ENCODE results near the gene GOT1. TPM values are rescaled to one million over a fixed set of nuclear protein-coding genes. Genes with fewer than 3 reads are reported as not detected.

Gene GOT1
- total RNA-seq, 1 donor from 2014 or later: 33.7 TPM

DNA sequence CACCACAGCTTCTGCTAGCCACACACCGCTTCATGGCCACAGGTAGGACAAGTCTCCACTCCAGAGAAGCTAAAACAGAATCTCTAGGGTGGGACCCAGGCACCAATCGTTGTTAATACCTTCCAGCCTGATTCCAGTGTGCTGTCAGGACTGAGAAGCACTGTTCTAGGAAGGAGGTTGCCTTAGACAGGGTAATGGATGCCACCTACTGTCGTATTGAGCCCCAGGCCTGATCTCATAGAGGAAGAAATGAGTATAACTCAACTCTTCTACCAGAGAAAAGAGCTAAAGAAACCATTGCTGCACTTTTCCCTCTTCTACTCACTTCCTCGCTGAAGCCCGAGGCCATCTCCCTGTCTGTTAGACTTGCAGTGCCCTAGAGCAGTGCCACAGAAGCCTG is 69.5 kb downstream of the GOT1 start:
- Mint-ChIP-seq H3K9me3 (ENCODE audit: unreplicated experiment) (no peaks in the 10 kb centered on the region), H3K4me1 (ENCODE audit: unreplicated experiment) (peaks cover 4% of the 10 kb centered on the region), H3K36me3 (ENCODE audit: low read depth, unreplicated experiment) (no peaks in the 10 kb centered on the region), H3K27me3 (ENCODE audit: unreplicated experiment) (no peaks in the 10 kb centered on the region), H3K4me3 (ENCODE audit: unreplicated experiment) (no peak overlapping the region), H3K27ac (ENCODE audit: unreplicated experiment) (no peak overlapping the region)
- no peak for DNase-seq (ENCODE audit: low spot score)
- TF ChIP-seq, protein P1, sequence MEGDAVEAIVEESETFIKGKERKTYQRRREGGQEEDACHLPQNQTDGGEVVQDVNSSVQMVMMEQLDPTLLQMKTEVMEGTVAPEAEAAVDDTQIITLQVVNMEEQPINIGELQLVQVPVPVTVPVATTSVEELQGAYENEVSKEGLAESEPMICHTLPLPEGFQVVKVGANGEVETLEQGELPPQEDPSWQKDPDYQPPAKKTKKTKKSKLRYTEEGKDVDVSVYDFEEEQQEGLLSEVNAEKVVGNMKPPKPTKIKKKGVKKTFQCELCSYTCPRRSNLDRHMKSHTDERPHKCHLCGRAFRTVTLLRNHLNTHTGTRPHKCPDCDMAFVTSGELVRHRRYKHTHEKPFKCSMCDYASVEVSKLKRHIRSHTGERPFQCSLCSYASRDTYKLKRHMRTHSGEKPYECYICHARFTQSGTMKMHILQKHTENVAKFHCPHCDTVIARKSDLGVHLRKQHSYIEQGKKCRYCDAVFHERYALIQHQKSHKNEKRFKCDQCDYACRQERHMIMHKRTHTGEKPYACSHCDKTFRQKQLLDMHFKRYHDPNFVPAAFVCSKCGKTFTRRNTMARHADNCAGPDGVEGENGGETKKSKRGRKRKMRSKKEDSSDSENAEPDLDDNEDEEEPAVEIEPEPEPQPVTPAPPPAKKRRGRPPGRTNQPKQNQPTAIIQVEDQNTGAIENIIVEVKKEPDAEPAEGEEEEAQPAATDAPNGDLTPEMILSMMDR (IDR thresholded peaks at IDR 0.05; ENCODE audit: unreplicated experiment): no peak

DNA sequence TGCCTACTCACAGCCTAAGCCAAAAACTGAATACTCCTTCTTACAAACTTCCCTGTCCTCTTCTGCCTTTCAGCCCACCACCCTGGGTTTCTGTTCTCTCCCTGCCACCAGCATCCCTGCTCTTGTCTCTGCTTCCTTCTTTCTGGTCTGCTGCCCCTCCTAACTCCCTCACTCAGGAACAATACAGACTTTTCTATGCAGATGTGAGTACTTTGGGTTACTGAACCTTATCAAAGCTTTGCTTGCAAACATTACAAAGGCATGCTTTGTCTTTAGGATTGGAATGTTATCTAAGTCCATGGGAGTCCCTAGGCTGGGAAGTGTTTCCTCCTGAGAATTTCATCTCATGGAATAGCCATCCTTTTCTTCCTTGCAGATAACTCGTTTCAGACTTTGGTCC is 72.3 kb downstream of the GOT1 start:
- H3K4me3 Mint-ChIP-seq (ENCODE audit: unreplicated experiment): no peak overlapping the region
- peaks cover 4% of the 10 kb centered on the region for H3K4me1 Mint-ChIP-seq (ENCODE audit: unreplicated experiment)
- no peaks in the 10 kb centered on the region for H3K27me3 Mint-ChIP-seq (ENCODE audit: unreplicated experiment)
- no peak for DNase-seq (ENCODE audit: low spot score)
- H3K27ac Mint-ChIP-seq (ENCODE audit: unreplicated experiment): no peak overlapping the region
- no peaks in the 10 kb centered on the region for H3K36me3 Mint-ChIP-seq (ENCODE audit: low read depth, unreplicated experiment)
- no peaks in the 10 kb centered on the region for H3K9me3 Mint-ChIP-seq (ENCODE audit: unreplicated experiment)
- TF ChIP-seq, protein P1 (IDR thresholded peaks at IDR 0.05; ENCODE audit: unreplicated experiment): no peak

DNA sequence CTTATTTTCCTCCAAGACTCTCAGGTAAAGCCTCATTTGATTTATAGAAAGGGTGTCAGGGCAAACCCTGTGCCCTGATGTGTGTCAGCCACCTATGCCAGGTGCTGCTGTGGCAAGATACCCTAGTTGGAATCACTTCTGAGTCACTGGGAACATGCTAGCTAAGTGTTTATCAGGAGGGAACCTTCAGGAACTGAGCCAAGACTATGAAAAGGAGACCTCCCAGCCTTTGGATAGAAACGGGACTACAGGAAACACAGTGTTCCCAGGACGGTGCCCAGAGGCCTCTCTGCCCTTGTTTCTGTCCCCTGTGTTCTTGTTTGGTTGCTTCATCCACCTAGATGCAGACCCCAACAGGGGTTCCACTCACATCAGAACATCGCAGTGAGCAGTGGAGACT is 72.7 kb downstream of the GOT1 start:
- TF ChIP-seq, protein P1 (IDR thresholded peaks at IDR 0.05; ENCODE audit: unreplicated experiment): no peak
- no peaks in the 10 kb centered on the region for H3K27me3 Mint-ChIP-seq (ENCODE audit: unreplicated experiment)
- H3K9me3 Mint-ChIP-seq (ENCODE audit: unreplicated experiment): no peaks in the 10 kb centered on the region
- no peak overlapping the region for H3K27ac Mint-ChIP-seq (ENCODE audit: unreplicated experiment)
- H3K4me1 Mint-ChIP-seq (ENCODE audit: unreplicated experiment): peaks cover 4% of the 10 kb centered on the region
- no peak for DNase-seq (ENCODE audit: low spot score)
- H3K4me3 Mint-ChIP-seq (ENCODE audit: unreplicated experiment): no peak overlapping the region
- no peaks in the 10 kb centered on the region for H3K36me3 Mint-ChIP-seq (ENCODE audit: low read depth, unreplicated experiment)

DNA sequence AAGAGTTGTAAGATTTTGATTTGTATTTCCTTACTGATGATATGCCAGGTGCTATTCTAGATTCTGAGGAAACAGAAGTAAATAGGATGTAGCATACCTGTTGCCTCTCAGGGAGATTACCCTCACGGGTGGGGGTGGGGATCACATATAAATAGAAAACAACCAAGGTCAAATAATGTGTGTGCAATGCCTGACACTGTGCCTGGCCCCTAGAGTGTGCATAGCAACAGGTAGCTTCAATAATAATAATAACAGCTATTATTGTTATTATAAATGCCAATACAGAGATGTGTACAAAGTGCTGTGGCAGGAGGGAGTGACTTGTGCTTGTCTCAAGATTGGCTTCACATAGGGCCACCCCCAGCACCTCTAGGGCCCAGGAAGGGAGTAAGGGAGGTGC is 77.2 kb downstream of the GOT1 start:
- Mint-ChIP-seq H3K27ac (ENCODE audit: unreplicated experiment) (no peak overlapping the region), H3K36me3 (ENCODE audit: low read depth, unreplicated experiment) (no peaks in the 10 kb centered on the region), H3K4me1 (ENCODE audit: unreplicated experiment) (peaks cover 4% of the 10 kb centered on the region), H3K27me3 (ENCODE audit: unreplicated experiment) (no peaks in the 10 kb centered on the region), H3K4me3 (ENCODE audit: unreplicated experiment) (no peak overlapping the region), H3K9me3 (ENCODE audit: unreplicated experiment) (no peaks in the 10 kb centered on the region)
- DNase-seq (ENCODE audit: low spot score): no peak
- TF ChIP-seq, protein P1 (IDR thresholded peaks at IDR 0.05; ENCODE audit: unreplicated experiment): no peak

DNA sequence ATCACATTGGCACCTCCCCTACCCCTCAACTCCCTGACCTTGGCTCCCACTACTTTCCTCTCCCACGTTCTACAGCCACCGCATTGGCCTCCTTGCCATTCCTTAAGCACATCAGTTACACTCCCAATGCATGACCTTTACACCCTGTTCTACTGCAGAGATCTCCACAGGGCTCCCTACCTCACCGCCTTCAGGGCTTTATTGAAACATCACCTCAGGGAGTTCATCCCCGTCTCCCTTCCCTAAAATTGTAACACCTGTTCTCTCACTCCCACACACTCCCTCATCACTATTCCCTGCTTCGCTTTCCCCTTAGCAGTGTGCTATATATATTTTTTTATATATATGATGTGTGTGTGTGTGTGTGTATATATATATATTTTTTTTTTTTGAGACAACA is 82.8 kb downstream of the GOT1 start:
- DNase-seq (ENCODE audit: low spot score): no peak
- no peaks in the 10 kb centered on the region for H3K4me1 Mint-ChIP-seq (ENCODE audit: unreplicated experiment)

More for the DNA sequence above, 82.8 kb downstream of the GOT1 start:
- Mint-ChIP-seq H3K9me3 (ENCODE audit: unreplicated experiment) (no peaks in the 10 kb centered on the region), H3K36me3 (ENCODE audit: low read depth, unreplicated experiment) (no peaks in the 10 kb centered on the region), H3K27ac (ENCODE audit: unreplicated experiment) (no peak overlapping the region), H3K4me3 (ENCODE audit: unreplicated experiment) (no peak overlapping the region), H3K27me3 (ENCODE audit: unreplicated experiment) (no peaks in the 10 kb centered on the region)
- TF ChIP-seq, protein P1 (IDR thresholded peaks at IDR 0.05; ENCODE audit: unreplicated experiment): no peak

Other genes with a start within 250 kb of the GOT1 start
- not detected for gene HPSE2, start 194.8 kb downstream of the GOT1 start, total RNA-seq (ENCODE audit: unreplicated experiment)
- 0.08 TPM for gene CNNM1, start 101.3 kb downstream of the GOT1 start, total RNA-seq (ENCODE audit: unreplicated experiment)
- 0.82 TPM for gene NKX2-3, start 102.3 kb upstream of the GOT1 start, total RNA-seq (ENCODE audit: unreplicated experiment)
- gene SLC25A28, start 189.8 kb upstream of the GOT1 start, total RNA-seq (ENCODE audit: unreplicated experiment): 34.5 TPM
- gene ENTPD7, start 228.9 kb upstream of the GOT1 start, total RNA-seq (ENCODE audit: unreplicated experiment): 16.5 TPM